Astrocyte (in vitro differentiated cells and primary cell): ENCODE measurements around the gene NAA20. TPM values are rescaled to one million over a fixed set of nuclear protein-coding genes. Genes with fewer than 3 reads are reported as not detected.

Experiments
- DNase-seq: peaks from one replicate; pipeline ENCODE4 v3.0.0-alpha.2; 2010; ENCODE audit warnings: low read depth
- FAIRE-seq: peaks from 2 replicates; lab custom pipeline; 2011; peaks lifted over from hg19 to GRCh38; lab: Jason Lieb, UNC
- H2AFZ ChIP-seq: 2 replicates; pipeline ENCODE4 v1.6.0; 2012; ENCODE audit warnings: low read depth, low read length, inconsistent platforms
- H3K27ac ChIP-seq: 2 replicates; pipeline ENCODE4 v1.5.1; 2011; ENCODE audit warnings: low read depth, low read length, inconsistent platforms
- H3K27me3 ChIP-seq: 2 replicates; pipeline ENCODE4 v1.6.0; 2011; ENCODE audit warnings: low read length, inconsistent platforms; ENCODE audit not compliant: insufficient read depth
- H3K36me3 ChIP-seq: 2 replicates; pipeline ENCODE4 v1.5.1; 2011; ENCODE audit warnings: low read length, inconsistent platforms; ENCODE audit not compliant: insufficient read depth
- H3K4me1 ChIP-seq: 2 replicates; pipeline ENCODE4 v1.5.1; 2011; ENCODE audit warnings: low read length, inconsistent platforms; ENCODE audit not compliant: insufficient read depth
- H3K4me2 ChIP-seq: 2 replicates; pipeline ENCODE4 v1.6.0; 2012; ENCODE audit warnings: low read length, inconsistent platforms
- H3K4me3 ChIP-seq: 2 replicates; pipeline ENCODE4 v1.5.1; 2011; ENCODE audit warnings: low read depth, mild to moderate bottlenecking, low read length, inconsistent platforms; ENCODE audit not compliant: insufficient read depth
- H3K79me2 ChIP-seq: 2 replicates; pipeline ENCODE4 v1.6.0; 2012; ENCODE audit warnings: mild to moderate bottlenecking, low read length, inconsistent platforms; ENCODE audit not compliant: insufficient read depth
- H3K9ac ChIP-seq: 2 replicates; pipeline ENCODE4 v1.6.0; 2012; ENCODE audit warnings: mild to moderate bottlenecking, low read length, inconsistent platforms
- H3K9me3 ChIP-seq: 2 replicates; pipeline ENCODE4 v1.5.1; 2012; ENCODE audit warnings: low read depth, mild to moderate bottlenecking, low read length, inconsistent platforms; ENCODE audit not compliant: insufficient read depth
- H4K20me1 ChIP-seq: 2 replicates; pipeline ENCODE4 v1.6.0; 2012; ENCODE audit warnings: low read length, inconsistent platforms; ENCODE audit not compliant: insufficient read depth
- H3K27ac Mint-ChIP-seq: one replicate; pipeline ENCODE4 v1.8.0; 2021; ENCODE audit warnings: mild to moderate bottlenecking, mixed read lengths; ENCODE audit not compliant: unreplicated experiment
- H3K27me3 Mint-ChIP-seq: one replicate; pipeline ENCODE4 v1.8.0; 2021; ENCODE audit warnings: low read depth, mixed read lengths; ENCODE audit not compliant: unreplicated experiment
- H3K36me3 Mint-ChIP-seq: one replicate; pipeline ENCODE4 v1.8.0; 2021; ENCODE audit warnings: low read depth, mixed read lengths; ENCODE audit not compliant: unreplicated experiment
- H3K4me1 Mint-ChIP-seq: one replicate; pipeline ENCODE4 v1.8.0; 2021; ENCODE audit warnings: low read depth, mixed read lengths; ENCODE audit not compliant: unreplicated experiment
- H3K4me3 Mint-ChIP-seq: one replicate; pipeline ENCODE4 v1.8.0; 2021; ENCODE audit warnings: mild to moderate bottlenecking, moderate library complexity, mixed read lengths; ENCODE audit not compliant: unreplicated experiment
- H3K9me3 Mint-ChIP-seq: one replicate; pipeline ENCODE4 v1.8.0; 2021; ENCODE audit warnings: mild to moderate bottlenecking, mixed read lengths; ENCODE audit not compliant: unreplicated experiment
- EZH2 ChIP-seq: IDR thresholded peaks from 2 replicates; pipeline ENCODE4 v1.6.1; 2012; ENCODE audit warnings: mild to moderate bottlenecking, low read length, inconsistent platforms; ENCODE audit not compliant: insufficient read depth
- total RNA-seq: library from RNA; stranded (reverse); gene quantifications from 2 replicates; pipeline ENCODE4 v1.2.1, GENCODE V29; 2021
- TF ChIP-seq, protein P1 (sequence below): IDR thresholded peaks from 2 replicates; pipeline ENCODE4 v1.5.1; 2011; ENCODE audit warnings: low read depth, mild to moderate bottlenecking, inconsistent platforms, low read length, moderate library complexity; ENCODE audit not compliant: insufficient read depth

Gene NAA20
- total RNA-seq, 1 donor from 2014 or later = 73.0 TPM

DNA sequence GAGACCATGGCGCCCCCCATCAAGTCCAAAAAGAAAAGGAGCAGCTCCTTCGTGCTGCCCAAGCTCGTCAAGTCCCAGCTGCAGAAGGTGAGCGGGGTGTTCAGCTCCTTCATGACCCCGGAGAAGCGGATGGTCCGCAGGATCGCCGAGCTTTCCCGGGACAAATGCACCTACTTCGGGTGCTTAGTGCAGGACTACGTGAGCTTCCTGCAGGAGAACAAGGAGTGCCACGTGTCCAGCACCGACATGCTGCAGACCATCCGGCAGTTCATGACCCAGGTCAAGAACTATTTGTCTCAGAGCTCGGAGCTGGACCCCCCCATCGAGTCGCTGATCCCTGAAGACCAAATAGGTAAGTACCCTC lies 41.7 kb upstream of the NAA20 start:
- Mint-ChIP-seq H3K27ac (peak overlapping the region; percentile 95), H3K9me3 (peaks cover 3% of the 10 kb centered on the region), H3K36me3 (peaks cover 14% of the 10 kb centered on the region), H3K4me1 (peaks cover 67% of the 10 kb centered on the region), H3K27me3 (no peaks in the 10 kb centered on the region), H3K4me3 (peak overlapping the region; percentile 85)
- no peak for TF ChIP-seq EZH2
- TF ChIP-seq, protein P1, sequence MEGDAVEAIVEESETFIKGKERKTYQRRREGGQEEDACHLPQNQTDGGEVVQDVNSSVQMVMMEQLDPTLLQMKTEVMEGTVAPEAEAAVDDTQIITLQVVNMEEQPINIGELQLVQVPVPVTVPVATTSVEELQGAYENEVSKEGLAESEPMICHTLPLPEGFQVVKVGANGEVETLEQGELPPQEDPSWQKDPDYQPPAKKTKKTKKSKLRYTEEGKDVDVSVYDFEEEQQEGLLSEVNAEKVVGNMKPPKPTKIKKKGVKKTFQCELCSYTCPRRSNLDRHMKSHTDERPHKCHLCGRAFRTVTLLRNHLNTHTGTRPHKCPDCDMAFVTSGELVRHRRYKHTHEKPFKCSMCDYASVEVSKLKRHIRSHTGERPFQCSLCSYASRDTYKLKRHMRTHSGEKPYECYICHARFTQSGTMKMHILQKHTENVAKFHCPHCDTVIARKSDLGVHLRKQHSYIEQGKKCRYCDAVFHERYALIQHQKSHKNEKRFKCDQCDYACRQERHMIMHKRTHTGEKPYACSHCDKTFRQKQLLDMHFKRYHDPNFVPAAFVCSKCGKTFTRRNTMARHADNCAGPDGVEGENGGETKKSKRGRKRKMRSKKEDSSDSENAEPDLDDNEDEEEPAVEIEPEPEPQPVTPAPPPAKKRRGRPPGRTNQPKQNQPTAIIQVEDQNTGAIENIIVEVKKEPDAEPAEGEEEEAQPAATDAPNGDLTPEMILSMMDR = no peak
- FAIRE-seq = no peak
- peak; percentile 61 for DNase-seq
- Histone ChIP-seq H3K79me2 (peaks cover 53% of the 10 kb centered on the region), H3K4me1 (peaks cover 34% of the 10 kb centered on the region), H3K27me3 (no peaks in the 10 kb centered on the region), H3K27ac (peak overlapping the region; percentile 96), H3K36me3 (no peaks in the 10 kb centered on the region), H2AFZ (peak overlapping the region; percentile 45), H3K9ac (peak overlapping the region; percentile 97), H3K9me3 (no peaks in the 10 kb centered on the region), H4K20me1 (peaks cover 24% of the 10 kb centered on the region), H3K4me2 (peak overlapping the region; percentile 89), H3K4me3 (peak overlapping the region; percentile 94)

DNA sequence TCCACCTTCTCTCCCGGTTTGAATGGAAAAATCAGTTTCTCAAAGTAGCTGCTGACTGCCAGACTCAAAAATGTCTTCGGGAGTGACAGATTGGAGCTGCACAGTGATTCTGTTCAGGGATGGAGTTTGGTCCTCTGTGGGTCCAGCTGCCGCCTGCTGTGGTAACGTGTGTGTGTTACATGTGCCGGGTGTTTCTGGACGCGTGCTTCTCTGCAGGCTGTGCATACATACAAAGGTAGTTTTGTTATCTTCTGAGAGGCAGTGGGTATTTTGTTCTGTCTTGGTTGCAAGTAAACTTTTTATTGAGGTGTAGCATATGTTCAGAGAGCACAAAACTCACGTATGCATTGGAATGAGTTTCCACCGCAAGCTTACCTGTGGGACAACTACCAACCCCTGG lies 41.3 kb upstream of the NAA20 start:
- FAIRE-seq (no peak), DNase-seq (peak; percentile 36)
- peaks cover 14% of the 10 kb centered on the region for H3K36me3 Mint-ChIP-seq
- peak overlapping the region; percentile 89 for H3K4me2 ChIP-seq
- peak overlapping the region; percentile 95 for H3K27ac Mint-ChIP-seq
- H3K27me3 Mint-ChIP-seq = no peaks in the 10 kb centered on the region
- peaks cover 58% of the 10 kb centered on the region for H3K79me2 ChIP-seq
- peaks cover 69% of the 10 kb centered on the region for H3K4me1 Mint-ChIP-seq
- TF ChIP-seq, protein P1 = no peak
- no peak for TF ChIP-seq EZH2
- H3K27me3 ChIP-seq = no peaks in the 10 kb centered on the region
- peaks cover 29% of the 10 kb centered on the region for H4K20me1 ChIP-seq
- H3K4me3 Mint-ChIP-seq = peak overlapping the region; percentile 85
- H3K4me3 ChIP-seq = peak overlapping the region; percentile 94
- peaks cover 3% of the 10 kb centered on the region for H3K9me3 Mint-ChIP-seq
- H3K36me3 ChIP-seq = no peaks in the 10 kb centered on the region
- peak overlapping the region; percentile 96 for H3K27ac ChIP-seq
- H3K9ac ChIP-seq = peak overlapping the region; percentile 97
- H2AFZ ChIP-seq = no peak overlapping the region
- peaks cover 39% of the 10 kb centered on the region for H3K4me1 ChIP-seq
- no peaks in the 10 kb centered on the region for H3K9me3 ChIP-seq

DNA sequence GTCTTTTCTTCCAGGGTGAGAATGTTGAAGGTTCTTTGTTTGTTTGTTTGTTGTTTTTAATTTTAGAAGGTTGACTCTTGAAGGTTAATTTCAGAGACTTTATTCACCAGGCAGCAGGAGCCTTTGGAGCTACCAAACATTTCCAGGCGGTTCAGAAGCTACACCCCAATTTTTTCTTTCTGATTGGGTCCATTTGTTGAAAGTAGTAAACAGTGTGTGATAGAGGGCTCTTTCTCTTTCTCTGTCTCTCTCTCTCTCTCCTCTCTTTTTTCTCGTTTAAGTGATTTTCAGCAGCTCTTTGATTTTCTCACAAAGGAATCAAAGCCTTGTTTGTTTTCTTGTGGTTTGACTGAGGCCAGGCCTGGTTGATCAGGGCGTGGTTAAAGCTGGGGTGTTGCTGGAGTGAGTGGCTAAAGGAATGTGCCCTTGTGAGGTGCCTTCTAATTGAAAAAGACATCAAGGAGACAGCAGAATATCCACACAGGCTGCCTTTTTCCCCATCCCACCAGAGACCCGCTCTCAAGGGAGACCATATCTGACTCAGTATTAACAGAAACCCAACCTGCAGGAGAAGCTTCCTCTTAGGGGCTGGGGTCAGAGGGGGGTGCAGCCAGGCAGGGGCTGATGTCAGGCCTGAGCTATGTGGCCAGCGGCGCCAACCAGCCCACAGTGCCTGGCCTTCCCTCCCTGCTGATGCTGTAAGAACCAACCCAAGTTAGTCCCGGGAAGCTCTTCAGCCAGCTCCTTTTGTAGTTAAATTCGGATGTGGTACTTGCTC lies 40.4 kb upstream of the NAA20 start:
- FAIRE-seq = no peak
- Mint-ChIP-seq H3K4me1 (peaks cover 71% of the 10 kb centered on the region), H3K27ac (peak overlapping the region; percentile 95), H3K9me3 (peaks cover 3% of the 10 kb centered on the region), H3K4me3 (peak overlapping the region; percentile 85), H3K27me3 (no peaks in the 10 kb centered on the region), H3K36me3 (peaks cover 12% of the 10 kb centered on the region)
- Histone ChIP-seq H3K9me3 (no peaks in the 10 kb centered on the region), H3K4me3 (peak overlapping the region; percentile 94), H3K27me3 (no peaks in the 10 kb centered on the region), H3K79me2 (peaks cover 66% of the 10 kb centered on the region), H3K36me3 (no peaks in the 10 kb centered on the region), H3K4me2 (peak overlapping the region; percentile 89), H3K4me1 (peaks cover 45% of the 10 kb centered on the region), H3K9ac (peak overlapping the region; percentile 97), H4K20me1 (peaks cover 38% of the 10 kb centered on the region), H3K27ac (peak overlapping the region; percentile 96), H2AFZ (no peak overlapping the region)
- TF ChIP-seq EZH2 = no peak
- TF ChIP-seq, protein P1 = no peak
- peak; percentile 90 for DNase-seq
